Measurements from ENCODE around the gene CD22. TPM values are rescaled to one million over a fixed set of nuclear protein-coding genes. Genes with fewer than 3 reads are reported as not detected.

CD22 gene
- total RNA-seq, 1 experiment from 2014 or later, result not detected

GRCh38 chr19:35313587-35313986 is 15.4 kb upstream of the CD22 start:
- BruUV-seq (replicated peaks), result no TSS peak
- intact Hi-C loops (cut with micrococcal nuclease; ENCODE audit: unreplicated experiment), result no loop called here
- Mint-ChIP-seq H3K4me3 (ENCODE audit: unreplicated experiment) (no peak overlapping the region), H3K27ac (ENCODE audit: unreplicated experiment) (no peak overlapping the region), H3K36me3 (ENCODE audit: insufficient read depth, unreplicated experiment) (no peaks in the 10 kb centered on the region), H3K9me3 (ENCODE audit: unreplicated experiment) (no peaks in the 10 kb centered on the region), H3K4me1 (ENCODE audit: low read depth, unreplicated experiment) (peaks cover 21% of the 10 kb centered on the region), H3K27me3 (ENCODE audit: insufficient read depth, unreplicated experiment) (no peaks in the 10 kb centered on the region)
- Histone ChIP-seq H3K9me3 (no peaks in the 10 kb centered on the region), H3K4me3 (ENCODE audit: low read depth, low read length) (no peak overlapping the region), H3K27me3 (replicated peaks; ENCODE audit: control insufficient read depth, insufficient read depth, low read length) (no peaks in the 10 kb centered on the region), H3K4me1 (peaks cover 35% of the 10 kb centered on the region), H3K36me3 (ENCODE audit: control insufficient read depth, insufficient read depth, low read length) (no peaks in the 10 kb centered on the region)
- POLR2A ChIA-PET, result no interaction called here
- CTCF ChIA-PET, result no interaction called here
- TF ChIP-seq CTCF (IDR thresholded peaks at IDR 0.05; ENCODE audit: insufficient read depth in 1 of 2, low read depth in 1 of 2, low read length in 1 of 2, severe bottlenecking in 1 of 2, unreplicated experiment in 1 of 2), result no peak
- DNase-seq, result no peak

DNA sequence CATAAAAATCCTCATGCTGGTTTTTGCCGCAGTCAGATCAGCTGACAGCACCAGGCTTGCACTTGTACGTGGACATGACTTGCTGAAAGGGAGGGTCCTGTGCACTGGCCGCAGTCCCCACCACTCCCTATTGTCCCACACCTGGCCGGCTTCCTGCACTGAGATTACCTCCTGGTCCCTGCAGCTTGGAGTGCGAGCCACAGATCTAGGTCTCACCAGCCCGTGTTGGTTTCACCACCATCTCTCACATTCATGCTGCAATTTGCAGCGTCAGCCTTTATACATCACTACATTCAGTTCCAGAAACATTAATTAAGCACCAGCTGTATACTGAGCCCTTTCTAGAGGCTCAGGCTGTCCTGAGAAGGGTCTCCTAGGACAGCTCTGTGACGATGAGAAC is 15.0 kb upstream of the CD22 start:
- Mint-ChIP-seq H3K27ac (ENCODE audit: unreplicated experiment) (no peak overlapping the region), H3K36me3 (ENCODE audit: insufficient read depth, unreplicated experiment) (no peaks in the 10 kb centered on the region), H3K4me1 (ENCODE audit: low read depth, unreplicated experiment) (peaks cover 21% of the 10 kb centered on the region), H3K4me3 (ENCODE audit: unreplicated experiment) (no peak overlapping the region), H3K9me3 (ENCODE audit: unreplicated experiment) (no peaks in the 10 kb centered on the region), H3K27me3 (ENCODE audit: insufficient read depth, unreplicated experiment) (no peaks in the 10 kb centered on the region)
- POLR2A ChIA-PET, result no interaction called here
- intact Hi-C loops (cut with micrococcal nuclease; ENCODE audit: unreplicated experiment), result no loop called here
- no peak for TF ChIP-seq CTCF (IDR thresholded peaks at IDR 0.05; ENCODE audit: insufficient read depth in 1 of 2, low read depth in 1 of 2, low read length in 1 of 2, severe bottlenecking in 1 of 2, unreplicated experiment in 1 of 2)
- Histone ChIP-seq H3K27me3 (replicated peaks; ENCODE audit: control insufficient read depth, insufficient read depth, low read length) (no peaks in the 10 kb centered on the region), H3K4me1 (peaks cover 30% of the 10 kb centered on the region), H3K9me3 (no peaks in the 10 kb centered on the region), H3K4me3 (ENCODE audit: low read depth, low read length) (no peak overlapping the region), H3K36me3 (ENCODE audit: control insufficient read depth, insufficient read depth, low read length) (no peaks in the 10 kb centered on the region)
- BruUV-seq (replicated peaks), result no TSS peak
- CTCF ChIA-PET, result no interaction called here
- DNase-seq, result no peak

DNA sequence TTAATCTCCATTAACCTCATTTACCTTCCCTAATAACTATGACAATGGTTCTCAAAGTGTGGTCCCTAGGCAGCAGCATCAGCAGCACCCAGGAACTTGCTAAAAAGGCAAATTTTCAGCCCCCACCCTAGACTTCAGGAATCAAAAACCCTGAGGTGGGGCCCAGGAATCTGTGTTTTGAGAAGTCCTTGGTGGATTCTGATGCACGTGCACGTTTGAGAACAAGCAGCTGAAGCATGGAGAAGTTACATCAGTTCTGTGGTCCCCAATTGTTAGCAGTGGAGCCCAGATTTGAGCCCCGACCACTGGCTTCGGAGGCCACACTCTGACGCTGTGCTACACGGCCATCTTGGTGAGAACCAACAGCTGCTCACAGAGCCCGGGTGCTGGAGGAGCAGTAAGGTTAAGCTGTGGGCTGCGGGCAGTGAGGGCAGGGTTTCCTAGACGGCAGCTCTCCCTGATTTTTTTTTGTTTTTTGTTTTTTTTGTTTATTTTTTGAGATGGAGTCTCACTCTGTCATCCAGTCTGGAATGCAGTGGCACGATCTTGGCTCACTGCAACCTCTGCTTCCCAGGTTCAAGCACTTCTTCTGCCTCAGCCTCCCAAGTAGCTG is 14.0 kb upstream of the CD22 start:
- POLR2A ChIA-PET, result no interaction called here
- no peak for DNase-seq
- CTCF ChIA-PET, result interaction anchor here (0.6 kb wide), 1 partner anchor 47 kb away, joined by 3 read pairs; no protein-coding TSS in a partner anchor
- intact Hi-C loops (cut with micrococcal nuclease; ENCODE audit: unreplicated experiment), result no loop called here
- H3K36me3 ChIP-seq (ENCODE audit: control insufficient read depth, insufficient read depth, low read length), result no peaks in the 10 kb centered on the region
- Mint-ChIP-seq H3K36me3 (ENCODE audit: insufficient read depth, unreplicated experiment) (no peaks in the 10 kb centered on the region), H3K4me1 (ENCODE audit: low read depth, unreplicated experiment) (peaks cover 14% of the 10 kb centered on the region), H3K4me3 (ENCODE audit: unreplicated experiment) (no peak overlapping the region), H3K27me3 (ENCODE audit: insufficient read depth, unreplicated experiment) (no peaks in the 10 kb centered on the region), H3K27ac (ENCODE audit: unreplicated experiment) (no peak overlapping the region), H3K9me3 (ENCODE audit: unreplicated experiment) (no peaks in the 10 kb centered on the region)
- H3K9me3 ChIP-seq, result no peaks in the 10 kb centered on the region
- no TSS peak for BruUV-seq (replicated peaks)
- H3K27me3 ChIP-seq (replicated peaks; ENCODE audit: control insufficient read depth, insufficient read depth, low read length), result no peaks in the 10 kb centered on the region
- TF ChIP-seq CTCF (IDR thresholded peaks at IDR 0.05; ENCODE audit: insufficient read depth in 1 of 2, low read depth in 1 of 2, low read length in 1 of 2, severe bottlenecking in 1 of 2, unreplicated experiment in 1 of 2), result no peak
- H3K4me3 ChIP-seq (ENCODE audit: low read depth, low read length), result no peak overlapping the region
- H3K4me1 ChIP-seq, result peaks cover 21% of the 10 kb centered on the region
